NCI-H345 (cell line): ENCODE data around the gene IZUMO1R.
"Not testable (repeated sequence)": the region's sequence is repeated elsewhere in the genome, so short reads cannot be mapped to it uniquely, and the experiment has no call there.

Source experiments
- DNase-seq: peaks from one replicate; lab custom pipeline; 2025; lab: John Stamatoyannopoulos, UW

Gene IZUMO1R

DNA sequence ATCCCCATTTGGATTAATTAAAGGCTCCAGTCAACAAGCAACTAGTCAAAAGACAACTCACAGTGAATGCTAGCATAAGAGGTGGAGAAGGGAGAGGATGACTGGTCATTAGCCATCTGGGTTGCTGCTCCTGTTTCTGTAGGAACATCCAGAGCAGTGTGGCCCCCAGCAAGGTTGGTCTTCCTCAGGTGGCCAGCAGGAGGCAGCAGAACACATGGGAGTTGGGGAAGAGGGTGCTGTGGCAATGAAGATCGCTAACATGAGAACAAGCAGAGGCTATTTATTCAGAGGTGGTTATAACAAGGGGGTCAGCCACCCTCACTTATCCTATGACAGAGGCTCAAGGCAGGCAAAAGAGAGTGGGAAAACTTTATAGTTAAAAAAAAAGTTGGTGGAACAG, 21.3 kb downstream of the IZUMO1R start:
- no peak for DNase-seq

DNA sequence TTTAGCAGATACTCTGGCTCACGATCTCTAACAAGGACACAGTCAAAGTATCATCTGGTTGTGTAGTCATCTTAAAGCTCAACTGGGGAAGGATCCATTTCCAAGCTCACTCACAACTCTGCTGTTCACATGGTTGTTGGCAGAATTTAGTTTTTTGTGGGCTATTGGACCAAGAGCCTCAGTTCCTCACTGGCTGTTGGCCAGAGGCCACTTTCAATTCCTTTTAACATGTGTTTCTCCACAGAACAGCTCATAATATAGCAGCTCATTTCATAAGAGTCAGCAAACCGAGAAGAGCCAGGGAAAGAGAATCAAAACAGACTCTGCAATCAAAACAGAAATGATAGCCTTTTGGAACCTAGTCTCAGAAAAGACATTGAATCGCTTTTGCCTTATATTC, 22.6 kb downstream of the IZUMO1R start:
- DNase-seq, result no peak

DNA sequence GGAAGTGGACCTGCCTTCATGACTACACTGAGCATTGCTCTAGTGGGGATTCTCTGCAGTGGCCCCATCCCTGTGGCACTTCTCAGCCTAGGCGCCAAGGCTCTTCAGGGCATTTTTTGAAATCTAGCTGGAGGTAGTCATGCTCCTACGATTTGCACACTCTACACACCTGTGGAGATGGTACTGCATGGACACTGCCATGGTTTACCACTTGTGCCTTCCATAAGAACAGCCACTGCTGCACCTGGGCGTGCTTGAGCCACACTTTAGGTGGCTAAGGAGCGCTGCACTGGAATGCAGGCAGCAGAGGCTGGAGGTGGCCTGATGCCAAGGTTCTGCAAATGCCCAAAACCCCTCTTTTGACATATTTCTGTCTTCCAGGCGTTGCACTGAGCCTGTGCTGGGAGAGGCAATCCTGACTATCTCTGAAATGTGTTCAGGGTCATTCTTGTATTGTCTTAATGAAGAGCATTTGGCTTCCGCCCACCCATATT, 24.3 kb downstream of the IZUMO1R start:
- DNase-seq, result no peak

DNA sequence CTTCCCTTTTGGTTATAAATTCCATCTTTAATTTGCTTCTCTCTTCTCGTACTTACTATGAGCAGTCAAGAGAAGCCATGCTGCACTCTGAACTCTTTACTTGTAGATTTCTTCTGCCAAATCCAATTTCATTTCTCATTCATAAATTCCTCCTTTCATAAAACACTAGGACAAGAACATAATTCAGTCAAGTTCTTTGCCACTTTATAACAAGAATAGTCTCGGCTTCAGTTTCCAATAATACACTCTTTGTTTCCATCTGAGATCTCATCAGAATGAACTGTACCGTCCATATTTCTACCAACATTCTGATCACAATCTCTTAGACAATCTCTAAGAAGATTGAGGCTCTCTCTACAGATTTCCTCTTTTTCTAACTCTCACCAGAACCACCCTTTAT, 25.1 kb downstream of the IZUMO1R start:
- DNase-seq, result no peak

DNA sequence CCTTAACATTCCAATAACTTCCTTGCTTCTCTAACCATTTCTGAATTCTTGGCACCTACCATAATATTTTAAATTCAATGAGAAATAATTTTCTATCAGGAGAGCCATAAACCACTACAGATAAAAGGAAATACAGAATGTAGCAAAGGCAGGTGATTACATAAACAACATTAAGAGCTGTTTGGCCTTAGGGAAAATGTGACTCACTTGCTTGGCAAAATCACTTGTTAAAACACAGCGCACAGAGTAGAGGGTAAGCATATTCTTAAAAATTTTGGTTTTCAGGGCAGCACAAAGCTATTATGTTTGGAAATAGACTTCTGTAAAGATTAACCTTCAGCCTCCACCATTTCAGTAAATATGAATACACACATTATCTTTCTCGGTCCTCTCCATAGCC, 26.4 kb downstream of the IZUMO1R start:
- no peak for DNase-seq

DNA sequence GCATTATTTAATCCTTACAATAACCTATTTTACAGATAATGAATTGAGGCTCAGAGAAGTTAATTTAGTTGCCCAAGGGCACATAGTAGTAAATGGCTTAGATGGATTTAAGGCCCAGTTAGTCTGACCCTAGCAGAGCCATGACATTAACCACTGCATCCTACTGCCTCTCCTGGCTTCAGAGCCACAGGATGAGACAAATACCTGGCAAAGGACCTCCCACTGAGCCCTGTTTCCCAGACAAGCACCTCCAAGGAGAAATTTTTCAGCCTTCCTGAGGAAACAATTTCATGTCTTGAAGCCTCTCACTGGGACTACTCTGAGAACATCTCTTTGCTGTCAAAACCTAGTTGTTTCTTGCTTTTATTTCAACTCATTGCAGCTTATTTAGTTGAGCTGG, 28.4 kb downstream of the IZUMO1R start:
- DNase-seq, result no peak

DNA sequence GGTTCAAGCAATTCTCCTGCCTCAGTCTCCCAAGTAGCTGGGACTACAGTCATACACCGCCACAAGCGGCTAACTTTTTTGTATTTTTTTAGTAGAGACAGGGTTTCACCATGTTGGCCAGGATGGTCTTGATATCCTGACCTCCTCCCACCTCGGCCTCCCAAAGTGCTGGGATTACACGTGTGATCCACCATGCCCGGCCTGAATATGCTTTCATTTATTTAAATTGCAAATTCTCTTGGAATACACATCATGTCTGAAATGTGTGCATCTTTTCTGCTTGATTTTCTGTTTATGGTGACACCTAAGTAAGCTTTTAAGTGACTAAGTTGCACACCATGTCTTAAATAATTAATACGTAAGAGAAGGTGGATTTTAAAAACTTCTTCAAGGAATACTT, 31.7 kb downstream of the IZUMO1R start:
- DNase-seq, result no peak

DNA sequence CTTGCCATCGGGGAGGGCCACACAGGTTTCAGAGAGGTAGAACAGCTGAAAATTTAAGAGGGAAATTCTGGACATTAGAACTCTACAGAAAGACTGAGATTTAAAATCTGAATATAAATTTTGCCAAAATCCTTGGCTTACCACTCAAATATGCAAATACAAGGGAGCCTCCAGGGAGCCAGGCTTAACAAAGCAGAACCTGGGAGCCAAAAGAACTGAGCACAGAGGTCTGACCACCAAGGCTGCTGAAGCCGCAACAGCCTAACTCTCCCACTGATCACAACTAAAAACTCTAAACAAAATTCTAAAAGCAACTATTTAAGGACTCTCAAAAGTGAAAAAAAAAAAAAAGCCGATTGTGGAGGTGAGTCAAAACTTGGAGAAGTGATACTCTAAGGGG, 34.3 kb downstream of the IZUMO1R start:
- DNase-seq, result no peak

DNA sequence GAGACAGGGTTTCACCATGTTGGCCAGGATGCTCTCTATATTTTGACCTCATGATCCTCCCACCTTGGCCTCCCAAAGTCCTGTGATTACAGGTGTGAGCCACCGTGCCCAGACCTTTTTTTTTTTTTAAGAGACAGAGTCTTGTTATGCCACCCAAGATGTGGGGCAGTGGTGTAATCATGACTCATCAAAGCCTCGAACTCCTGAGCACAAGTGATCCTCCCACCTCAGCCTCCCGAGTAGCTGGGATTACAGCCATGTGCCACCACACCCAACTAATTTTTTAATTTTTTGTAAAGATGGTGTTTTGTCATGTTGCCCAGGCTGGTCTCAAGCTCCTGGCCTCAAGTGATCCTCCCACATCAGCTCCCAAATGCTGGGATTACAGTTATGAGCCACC, 37.9 kb downstream of the IZUMO1R start:
- DNase-seq, result no peak

DNA sequence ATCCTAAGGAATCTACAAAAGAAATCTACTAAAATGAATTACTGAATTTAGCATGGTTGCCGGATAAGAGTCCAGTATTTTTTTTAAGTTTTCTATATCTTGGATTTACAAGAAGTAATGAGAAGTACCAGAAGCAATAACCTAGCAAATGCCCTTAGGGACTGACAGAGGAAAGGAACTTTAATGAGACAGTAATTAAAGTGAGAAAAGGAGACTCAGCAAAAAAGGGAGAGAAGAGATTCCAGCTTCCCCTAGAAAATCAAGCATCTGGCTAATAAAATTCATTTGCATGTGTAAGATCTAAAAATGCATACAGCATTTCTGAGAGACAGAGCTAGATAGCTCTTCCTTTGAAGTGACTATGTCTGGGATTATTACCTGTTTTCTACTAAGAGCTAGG, 39.1 kb downstream of the IZUMO1R start:
- DNase-seq, result no peak

DNA sequence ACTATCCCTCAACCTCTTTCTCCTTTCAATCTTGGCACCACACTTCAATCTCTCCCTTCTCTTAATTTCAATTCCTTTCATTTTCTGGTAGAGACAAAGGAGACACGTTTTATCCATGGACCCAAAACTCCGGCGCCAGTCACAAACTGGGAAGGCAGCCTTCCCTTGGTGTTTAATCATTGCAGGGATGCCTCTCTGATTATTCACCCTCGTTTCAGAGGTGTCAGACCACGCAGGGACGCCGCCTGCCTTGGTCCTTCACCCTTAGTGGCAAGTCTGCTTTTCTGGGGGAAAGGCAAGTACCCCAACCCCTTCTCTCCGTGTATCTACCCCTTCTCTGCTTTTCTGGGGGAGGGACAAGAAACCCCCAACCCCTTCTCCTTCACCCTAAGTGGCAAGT, 41.9 kb downstream of the IZUMO1R start:
- DNase-seq, result not testable (repeated sequence)

DNA sequence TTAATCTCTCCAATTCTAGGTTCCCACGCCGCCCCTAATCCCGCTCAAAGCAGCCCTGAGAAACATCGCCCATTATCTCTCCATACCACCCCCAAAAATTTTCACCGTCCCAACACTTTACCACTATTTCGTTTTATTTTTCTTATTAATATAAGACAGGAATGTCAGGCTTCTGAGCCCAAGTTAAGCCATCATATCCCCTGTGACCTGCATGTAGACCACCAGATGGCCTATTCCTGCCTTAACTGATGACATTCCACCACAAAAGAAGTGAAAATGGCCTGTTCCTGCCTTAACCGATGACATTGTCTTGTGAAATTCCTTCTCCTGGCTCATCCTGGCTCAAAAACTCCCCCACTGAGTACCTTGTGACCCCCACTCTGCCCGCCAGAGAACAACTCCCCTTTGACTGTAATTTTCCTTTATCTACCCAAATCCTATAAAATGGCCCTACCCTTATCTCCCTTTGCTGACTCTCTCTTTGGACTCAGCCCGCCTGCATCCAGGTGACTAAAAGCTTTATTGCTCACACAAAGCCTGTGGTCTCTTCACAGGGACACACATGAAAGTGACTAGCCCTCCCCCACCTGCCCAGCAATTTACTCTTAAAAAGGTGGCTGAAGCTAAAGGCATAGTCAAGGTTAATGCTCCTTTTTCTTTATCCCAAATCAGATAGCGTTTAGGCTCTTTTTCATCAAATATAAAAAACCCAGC, 46.6 kb downstream of the IZUMO1R start:
- not testable (repeated sequence) for DNase-seq
